VCaP (cell line): ENCODE results near the gene DPRX.
A peak's percentile ranks its signal among the peaks of the same experiment; 100 is the strongest.

Experiments used
- H3K27ac ChIP-seq: fragments of 450-650 bp; 2 replicates; pipeline ENCODE4 v1.5.1; 2017
- CTCF ChIP-seq: fragments of 450-650 bp; conservative IDR thresholded peaks from 2 replicates; pipeline ENCODE4 v1.5.1; 2017; ENCODE audit warnings: mild to moderate bottlenecking, moderate library complexity

The DPRX gene

DNA sequence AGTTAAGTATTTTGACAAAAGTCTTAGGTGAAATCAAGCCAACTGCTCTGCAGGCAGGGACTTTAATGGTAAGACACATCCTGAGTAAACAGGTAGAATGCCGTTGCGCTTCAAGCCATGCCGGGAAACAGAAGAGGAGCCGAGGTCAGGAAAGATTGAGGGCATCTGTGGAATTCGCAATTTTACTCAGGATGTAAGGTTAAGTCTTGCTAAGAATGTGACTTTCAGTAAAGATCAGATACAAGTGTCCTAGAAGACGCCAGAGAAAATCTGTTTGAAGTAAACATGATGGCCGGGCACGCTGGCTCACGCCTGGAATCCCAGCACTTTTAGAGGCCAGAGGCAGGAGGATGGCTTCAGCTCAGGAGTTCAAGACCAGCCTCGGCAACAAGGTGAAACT lies 33.4 kb upstream of the DPRX start:
- no peak for TF ChIP-seq CTCF
- no peak overlapping the region for H3K27ac ChIP-seq

GRCh38 chr19:53600217-53600616 lies 31.6 kb upstream of the DPRX start:
- no peak overlapping the region for H3K27ac ChIP-seq
- TF ChIP-seq CTCF = no peak

DNA sequence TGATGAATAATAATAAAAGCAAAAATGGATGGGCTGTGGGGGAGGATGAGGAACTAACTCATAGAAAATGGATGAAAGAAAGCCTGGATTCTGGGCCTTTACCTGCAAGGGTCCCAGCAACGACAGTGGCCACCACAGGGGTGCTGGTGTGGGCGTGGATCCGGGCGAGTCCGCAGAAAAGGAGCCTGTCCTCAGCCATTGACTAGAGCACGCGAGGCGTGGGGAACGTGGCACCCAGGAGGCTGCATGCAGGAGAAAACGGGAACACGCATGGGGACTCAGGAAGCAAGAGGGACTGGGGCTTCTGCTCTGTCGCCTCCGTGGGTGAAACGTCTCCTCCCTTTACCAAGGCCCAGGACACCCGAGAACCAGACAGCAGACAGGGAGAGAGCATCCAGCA lies 25.8 kb upstream of the DPRX start:
- no peak for TF ChIP-seq CTCF
- H3K27ac ChIP-seq = no peak overlapping the region

DNA sequence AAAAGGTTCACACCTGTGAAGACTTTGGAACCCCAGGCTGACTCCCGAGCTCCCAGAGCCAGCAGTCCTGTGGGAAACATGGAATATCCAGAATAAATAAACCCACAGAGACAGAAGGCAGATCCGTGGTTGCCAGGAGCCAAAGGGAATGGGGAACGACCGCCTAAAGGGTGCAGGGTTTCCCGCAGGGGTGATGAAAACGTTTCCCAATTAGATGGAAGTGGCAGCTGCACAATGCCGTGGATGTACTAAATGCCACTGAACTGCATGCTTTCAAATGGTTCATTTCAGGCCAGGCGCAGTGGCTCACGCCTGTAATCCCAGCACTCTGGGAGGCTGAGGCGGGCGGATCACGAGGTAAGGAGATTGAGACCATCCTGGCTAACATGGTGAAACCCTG lies 23.4 kb upstream of the DPRX start:
- no peak for TF ChIP-seq CTCF
- H3K27ac ChIP-seq = no peak overlapping the region

DNA sequence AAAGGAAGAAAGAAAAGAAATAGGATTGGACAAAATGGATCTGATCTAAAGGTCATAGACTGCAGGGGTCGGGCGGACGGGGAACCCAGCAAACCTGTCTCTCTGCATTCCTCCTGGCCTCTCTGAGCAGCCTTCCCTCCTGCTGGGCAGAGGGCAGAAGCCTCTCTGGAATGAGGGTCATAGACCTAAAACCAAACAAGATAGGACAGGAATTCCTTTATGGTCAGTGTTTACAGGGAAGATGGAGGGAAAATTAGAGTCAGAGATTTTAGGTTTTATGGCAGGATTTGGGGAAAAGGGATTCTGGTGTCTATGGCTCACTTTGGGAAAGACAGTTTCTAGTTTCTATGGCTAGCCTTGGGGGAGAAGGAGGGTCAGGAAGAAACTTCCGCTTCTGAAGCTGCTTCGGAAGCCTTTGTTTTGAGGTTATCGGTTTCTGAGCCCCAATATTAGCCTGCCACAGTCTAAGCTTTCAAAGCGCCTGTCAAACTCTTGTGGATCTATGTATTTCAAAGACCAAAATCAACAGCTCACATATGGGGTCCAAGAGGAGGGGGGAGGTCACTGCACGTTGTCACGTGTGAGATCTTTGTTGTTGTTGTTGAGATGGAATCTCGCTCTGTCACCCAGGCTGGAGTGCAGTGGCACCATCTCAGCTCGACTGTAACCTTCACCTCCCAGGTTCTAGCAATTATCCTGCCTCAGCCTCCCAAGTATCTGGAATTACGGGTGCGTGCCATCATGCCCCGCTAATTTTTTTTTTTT lies 18.9 kb upstream of the DPRX start:
- TF ChIP-seq CTCF = no peak
- H3K27ac ChIP-seq = peak overlapping the region; percentile 30; the same call in 1 of the 2 replicates

GRCh38 chr19:53621885-53622740 lies 9.7 kb upstream of the DPRX start:
- no peak for TF ChIP-seq CTCF
- H3K27ac ChIP-seq = peak overlapping the region; percentile 96

- H3K27ac ChIP-seq = peak overlapping the region; percentile 96; the same call in 1 of the 2 replicates
- TF ChIP-seq CTCF = no peak
These were observed 6.8 kb upstream of the DPRX start for GRCh38 chr19:53624771-53625545.
